HG03097 (cell line): ENCODE results near the gene BAG5.
A peak's percentile ranks its signal among the peaks of the same experiment; 100 is the strongest.
"Not testable (repeated sequence)": the region's sequence is repeated elsewhere in the genome, so short reads cannot be mapped to it uniquely, and the experiment has no call there.

Experiments
- ATAC-seq: cut with Tn5 transposase; IDR thresholded peaks from one replicate; pipeline ENCODE4 v1.9.1; 2021; ENCODE audit not compliant: unreplicated experiment, low FRiP score

BAG5 gene, protein sequence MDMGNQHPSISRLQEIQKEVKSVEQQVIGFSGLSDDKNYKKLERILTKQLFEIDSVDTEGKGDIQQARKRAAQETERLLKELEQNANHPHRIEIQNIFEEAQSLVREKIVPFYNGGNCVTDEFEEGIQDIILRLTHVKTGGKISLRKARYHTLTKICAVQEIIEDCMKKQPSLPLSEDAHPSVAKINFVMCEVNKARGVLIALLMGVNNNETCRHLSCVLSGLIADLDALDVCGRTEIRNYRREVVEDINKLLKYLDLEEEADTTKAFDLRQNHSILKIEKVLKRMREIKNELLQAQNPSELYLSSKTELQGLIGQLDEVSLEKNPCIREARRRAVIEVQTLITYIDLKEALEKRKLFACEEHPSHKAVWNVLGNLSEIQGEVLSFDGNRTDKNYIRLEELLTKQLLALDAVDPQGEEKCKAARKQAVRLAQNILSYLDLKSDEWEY

DNA sequence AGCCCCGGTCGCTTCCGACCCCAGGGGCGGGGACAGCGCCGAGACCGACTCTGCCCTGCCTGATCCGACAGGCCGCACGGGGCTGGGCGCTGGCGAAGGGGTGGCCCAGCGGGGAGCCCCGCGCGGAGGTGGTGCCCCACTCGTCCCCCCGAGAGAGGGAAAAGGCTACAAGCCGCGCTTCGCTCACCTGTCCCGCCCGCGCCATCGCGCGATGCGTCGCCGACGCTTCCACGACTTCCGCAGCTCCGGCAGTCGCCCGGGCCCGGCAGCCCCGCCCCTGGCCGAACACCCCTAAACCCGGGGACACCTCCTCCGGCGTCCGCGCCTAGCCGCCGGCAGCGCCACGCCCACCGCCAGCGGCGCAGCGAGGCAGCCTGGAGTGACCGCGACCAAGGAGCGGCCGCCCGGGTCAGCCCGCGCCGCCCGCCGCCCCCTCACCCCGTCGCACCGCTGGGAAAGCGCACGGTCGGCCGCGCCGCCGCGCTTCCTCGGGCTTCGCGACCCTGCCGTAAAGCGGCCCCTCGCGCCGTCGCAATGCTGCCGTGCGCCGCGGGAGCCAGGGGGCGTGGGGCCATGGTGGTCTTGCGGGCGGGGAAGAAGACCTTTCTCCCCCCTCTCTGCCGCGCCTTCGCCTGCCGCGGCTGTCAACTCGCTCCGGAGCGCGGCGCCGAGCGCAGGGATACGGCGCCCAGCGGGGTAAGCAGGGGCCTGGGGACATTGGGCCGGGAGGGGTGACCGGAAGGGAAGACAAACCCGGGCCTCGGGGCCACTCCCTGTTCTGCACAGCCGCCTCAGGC is at the start of gene BAG5, which contains the start of gene COA8:
Gene BAG5, minus strand, starts transcription at position 229 of the 797 bp plus-strand sequence. CDS start 1,493 bp downstream, outside the sequence.
Gene COA8, plus strand, starts transcription at position 532 of the 797 bp plus-strand sequence. Its CDS starts 42 bp downstream, at position 574.
- ATAC-seq: peak; percentile 71

DNA sequence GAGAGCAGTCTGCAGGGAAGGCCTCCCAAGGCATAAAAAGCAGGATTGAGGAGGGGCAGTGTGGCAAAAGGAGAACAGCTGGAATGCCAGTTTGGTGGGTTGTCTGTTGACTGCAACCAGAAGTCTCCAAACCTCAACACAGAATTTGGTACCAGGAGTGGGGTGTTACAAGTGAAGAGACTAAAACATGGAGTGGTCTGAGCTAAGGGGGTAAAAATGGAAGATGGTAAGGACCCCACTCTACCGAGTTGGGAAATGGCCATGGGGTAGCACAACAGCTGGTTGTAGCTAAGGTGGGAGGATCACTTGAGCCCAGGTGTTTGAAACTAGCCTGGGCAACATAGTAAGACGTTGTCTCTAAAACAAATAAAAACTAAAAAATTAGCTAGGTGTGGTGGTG is 48.8 kb upstream of the BAG5 start:
- ATAC-seq: no peak

DNA sequence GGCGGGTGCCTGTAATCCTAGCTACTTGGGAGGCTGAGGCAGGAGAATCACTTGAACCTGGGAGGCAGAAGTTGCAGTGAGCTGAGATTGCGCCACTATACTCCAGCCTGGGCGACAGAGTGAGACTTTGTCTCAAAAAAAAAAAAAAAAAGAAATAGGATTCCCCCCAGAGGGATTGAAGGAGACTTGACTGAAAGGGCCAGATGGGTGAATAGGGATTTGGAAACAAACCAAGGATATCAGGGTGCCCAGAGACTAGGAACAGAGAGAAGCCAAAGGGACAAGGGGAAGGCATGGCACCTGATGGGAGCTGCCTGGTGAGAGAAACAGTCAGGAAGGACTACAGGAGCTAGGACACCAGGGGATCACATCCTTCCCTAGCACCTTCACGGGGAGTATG is 46.6 kb upstream of the BAG5 start:
- not testable (repeated sequence) for ATAC-seq

DNA sequence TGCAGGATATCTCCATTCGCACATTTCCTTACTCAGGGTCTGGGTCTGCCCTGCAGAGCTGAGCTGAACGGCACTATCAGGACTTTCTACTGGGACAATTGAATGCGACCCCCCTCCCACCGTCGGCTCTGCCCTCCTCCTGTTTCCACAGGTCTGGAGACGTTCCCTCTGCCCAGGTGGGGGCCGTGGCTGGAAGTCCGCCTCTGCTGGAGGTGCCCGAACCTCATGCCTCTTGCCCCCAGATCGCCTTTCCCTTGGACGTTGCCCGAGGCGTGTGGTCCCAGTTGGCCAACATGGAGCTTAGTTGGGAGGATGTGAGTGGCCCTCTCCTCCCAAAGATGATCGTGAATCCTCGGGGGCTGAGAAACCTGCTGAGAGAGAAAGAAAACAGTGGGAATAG is 45.4 kb upstream of the BAG5 start:
- ATAC-seq: no peak

DNA sequence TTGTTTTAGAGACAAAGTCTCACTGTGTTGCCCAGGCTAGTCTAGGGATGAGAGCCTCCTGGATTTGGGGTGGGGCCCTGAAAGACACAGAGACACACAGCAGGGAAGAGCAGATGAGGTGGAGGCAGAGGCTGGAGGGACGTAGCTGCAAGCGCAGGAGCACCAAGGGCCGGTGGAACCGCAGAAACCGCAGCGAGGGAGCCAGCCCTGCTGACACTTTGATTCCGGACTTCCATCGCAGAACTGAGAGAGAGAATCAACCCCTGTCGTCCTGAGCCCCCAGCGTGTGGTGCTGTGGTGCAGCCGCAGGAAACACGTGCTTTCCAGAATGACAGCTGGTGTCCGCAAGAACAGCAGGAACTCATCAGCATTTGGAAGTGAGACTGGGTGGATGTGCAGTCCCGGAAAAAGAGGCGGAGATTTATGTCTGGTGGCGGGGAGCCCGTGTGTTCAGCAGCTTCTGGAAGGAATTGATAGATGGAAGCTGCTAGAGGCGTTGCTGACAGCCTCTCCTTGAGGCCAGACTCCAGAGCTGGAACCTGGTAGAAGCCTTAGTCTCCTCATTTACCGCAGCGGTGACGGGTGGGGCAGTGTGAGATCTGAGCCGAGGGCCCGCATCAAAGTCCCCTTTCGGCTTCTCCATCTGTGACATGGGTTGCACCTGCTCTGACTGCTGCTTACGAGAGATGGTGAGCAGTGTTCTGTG is 44.7 kb upstream of the BAG5 start:
- ATAC-seq: peak; percentile 53

DNA sequence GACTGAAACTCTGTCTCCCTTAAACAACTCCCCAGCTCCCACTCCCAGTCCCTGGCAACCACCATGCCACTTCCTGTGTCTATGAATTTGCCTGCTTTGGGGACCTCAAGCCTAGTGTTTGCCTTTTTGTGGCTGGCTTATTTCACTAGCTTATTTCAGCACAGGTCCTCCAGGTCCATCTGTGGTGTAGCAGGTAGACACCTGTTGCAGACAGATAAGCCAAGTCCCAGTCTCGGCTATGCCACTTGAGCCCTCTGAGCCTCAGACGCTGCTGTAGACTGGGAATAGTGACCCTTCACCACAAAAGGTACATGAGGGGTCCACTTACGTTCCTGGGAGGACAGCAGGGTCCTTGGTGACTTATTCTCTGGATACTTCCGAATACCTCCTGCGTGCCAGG is 42.2 kb upstream of the BAG5 start:
- ATAC-seq: no peak

DNA sequence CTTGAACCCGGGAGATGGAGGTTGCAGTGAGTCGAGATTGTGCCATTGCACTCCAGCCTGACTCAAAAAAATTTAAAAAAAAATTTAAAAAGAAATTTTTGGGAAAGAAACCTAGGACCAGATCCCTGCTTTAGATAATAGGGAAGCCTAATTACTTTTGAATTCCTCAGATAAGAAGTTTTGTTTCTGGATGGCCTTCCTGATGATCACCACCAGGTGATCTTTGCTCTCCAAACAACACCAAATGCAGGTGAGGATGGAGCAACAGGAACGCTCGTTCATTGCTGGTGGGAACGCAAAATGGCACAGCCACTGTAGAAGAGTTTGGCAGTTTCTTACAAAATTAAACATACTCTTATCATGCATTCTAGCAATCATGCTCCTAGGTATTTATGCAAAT is 38.0 kb upstream of the BAG5 start:
- ATAC-seq: no peak

DNA sequence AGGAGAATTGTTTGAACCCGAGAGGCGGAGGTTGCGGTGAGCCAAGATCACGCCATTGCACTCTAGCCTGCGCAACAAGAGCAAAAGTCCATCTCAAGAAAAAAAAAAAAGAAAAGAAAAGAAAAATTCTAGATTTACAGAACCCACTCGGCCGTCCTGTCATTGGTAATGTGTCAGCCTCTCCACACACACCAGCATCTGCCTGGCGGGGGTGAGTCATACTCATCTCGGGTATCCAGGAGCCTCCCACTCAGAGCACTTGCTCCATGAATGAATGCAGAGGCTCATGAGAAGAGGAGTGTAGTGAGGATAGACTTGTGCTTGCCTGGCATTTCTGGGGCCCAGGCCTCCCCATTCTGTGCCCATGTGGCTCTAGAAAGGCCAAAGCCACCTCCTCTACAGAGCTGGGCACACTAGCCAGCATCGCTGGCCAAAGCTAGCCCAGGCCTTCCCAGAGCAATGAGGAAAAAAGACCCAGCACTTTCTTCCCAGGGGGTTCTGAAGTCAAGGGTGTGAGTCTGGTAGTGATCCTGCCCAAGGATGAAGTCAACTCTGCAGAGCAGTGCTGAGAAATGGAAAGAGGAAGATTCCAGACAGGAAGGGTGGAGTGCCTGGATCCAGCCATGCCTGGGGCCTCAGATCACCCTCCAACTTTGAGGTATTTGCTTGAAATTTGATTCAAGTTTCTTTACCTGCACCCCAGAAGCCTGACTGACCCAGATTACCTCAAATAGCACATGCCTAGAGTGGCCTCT is 35.3 kb upstream of the BAG5 start:
- no peak for ATAC-seq

DNA sequence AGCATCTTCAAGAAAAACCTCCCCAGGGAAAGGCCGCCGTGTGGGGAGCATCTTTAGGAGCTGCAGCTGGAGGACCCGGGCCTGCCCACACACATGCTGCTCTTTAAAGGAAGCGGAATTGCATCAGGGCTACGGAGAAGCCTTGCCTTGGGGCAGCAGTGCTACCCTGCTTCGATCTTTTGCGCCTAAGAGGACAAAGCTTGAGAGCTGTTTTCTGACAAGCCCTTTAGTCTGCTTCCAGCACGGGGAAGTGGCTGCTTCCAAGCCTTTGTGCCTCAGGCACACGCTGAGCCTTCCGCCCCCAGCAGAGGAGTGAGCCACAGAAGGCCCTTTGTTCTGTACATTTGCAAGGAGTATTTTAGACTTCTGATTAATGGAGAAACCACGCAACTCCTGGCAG is 31.8 kb upstream of the BAG5 start:
- no peak for ATAC-seq

DNA sequence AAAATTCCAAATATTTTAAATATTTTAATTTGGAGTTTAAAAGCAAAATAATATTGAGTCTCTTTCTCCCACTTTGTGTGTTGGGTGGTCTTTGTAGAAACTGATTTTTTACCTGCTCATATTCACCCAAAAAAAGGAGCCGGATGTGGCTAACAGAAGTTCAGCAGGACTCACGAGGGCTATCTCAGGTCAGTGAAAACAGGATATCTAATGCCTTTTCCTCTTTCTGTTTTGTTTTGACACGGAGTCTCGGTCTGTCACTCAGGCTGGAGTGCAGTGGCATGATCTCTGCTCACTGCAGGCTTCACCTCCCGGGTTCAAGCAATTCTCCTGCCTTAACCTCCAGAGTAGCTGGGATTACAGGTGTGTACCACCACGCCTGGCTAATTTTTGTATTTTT is 31.1 kb upstream of the BAG5 start:
- ATAC-seq: peak; percentile 70

DNA sequence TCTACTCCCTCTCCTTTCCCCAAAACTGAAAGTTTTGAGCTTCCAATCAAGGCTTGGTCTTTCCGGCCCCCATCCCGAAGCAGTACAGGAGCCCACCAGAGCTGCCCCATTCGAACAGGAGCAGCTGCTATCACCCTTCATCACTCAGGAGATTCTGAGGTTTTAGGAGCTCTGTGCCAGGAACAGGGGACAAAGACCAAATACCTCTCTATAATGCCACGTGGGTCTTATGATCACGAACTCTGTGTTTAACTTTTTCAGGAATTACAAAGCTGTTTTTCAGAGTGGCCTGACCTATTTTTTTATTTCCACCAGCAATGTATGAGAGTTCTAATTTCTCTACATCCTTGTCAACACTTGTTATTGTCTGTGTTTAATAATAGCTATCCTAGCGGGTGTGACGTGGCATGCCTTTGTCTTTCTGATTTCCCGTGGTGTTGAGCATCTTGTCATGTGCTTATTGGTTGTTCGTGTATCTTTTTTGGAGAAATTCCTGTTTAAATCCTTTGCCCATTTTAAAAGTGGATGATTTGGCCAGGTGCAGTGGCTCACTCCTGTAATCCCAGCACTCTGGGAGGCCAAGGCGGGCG is 22.0 kb upstream of the BAG5 start:
- no peak for ATAC-seq

DNA sequence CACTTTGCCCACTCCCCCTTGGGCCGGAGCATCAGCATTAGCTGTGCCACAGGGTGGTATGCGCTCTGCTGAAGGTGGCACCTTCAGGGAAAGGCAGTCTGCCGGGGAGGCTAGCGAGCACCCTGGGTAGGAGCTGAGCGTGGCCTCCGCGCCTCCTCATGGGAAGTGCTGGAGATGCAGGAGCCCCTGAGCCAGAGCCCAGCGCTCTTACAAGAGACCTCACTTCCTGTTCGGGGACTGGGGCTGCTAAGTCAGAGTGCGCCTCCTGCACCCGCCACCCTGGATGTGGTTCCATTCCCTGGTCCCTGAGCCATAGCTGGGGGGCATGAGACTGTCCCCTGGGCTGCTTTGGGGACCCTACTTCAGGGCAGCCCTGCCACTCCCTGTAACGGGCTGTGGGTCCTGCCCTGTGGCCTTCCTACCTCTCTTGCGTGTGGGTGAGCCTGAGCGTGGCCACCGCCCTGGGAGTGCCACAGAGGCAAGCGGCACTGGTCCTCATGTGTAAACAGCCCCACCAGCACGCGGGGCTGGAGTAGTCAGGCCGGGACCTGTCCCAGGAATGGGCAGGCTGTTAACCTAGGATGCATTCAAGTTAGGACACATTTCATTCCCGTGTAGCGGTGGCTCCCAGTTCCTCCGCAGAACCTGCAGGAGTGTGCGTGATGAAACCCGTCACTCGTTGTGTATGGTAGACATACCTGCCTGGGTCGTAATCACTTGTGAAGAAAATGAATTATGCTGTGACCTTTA is 19.7 kb upstream of the BAG5 start:
- ATAC-seq: no peak

DNA sequence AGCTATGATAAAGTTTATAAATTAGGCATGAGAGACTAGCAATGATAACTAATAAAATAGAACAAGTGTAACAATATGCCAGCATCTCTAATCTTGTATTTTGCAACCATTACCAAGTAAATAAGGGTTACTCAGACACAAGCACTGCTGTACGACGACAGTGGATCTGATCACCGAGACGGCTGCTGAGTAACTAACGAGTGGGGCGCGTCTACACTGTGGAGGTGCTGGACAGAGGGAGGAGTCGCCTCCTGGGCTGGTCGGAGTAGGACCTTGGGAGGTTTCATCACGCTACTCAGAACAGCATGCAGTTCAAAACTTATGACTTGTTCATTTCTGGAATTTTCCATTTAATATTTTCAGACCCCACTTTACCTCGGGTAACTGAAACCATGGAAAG is 18.7 kb upstream of the BAG5 start:
- ATAC-seq: no peak

DNA sequence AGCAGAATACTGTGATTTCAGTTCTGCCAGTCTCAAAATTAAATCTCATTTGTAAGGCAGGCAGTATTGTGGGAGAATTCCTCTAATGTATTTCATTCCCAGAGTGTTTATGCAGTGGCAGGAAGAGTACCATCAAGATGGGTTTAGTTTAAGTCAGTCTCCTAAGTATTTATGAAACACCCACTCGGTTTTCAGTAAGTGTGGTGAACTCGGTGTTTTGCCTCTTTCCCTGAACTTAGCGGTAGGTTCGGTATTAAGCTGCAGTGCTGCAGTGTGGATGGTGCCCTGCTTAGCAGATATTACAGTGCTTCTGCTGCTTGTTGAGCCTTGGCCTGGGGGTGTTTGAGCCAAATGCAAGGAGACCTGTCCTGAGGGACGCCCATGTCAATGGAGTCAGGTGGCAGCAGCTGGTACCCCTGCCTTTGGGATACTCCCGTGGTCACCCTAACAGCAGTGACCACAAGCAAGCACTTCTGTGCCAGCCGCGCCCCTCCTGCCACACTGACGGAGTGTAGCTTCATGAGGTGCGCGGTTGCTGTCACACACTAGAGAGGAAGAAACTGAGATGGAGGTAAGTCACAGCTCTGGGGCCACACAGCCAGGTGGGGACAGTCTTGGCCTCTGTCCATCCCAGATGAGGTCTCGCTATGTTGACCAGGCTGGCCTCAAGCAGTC is 16.1 kb upstream of the BAG5 start:
- no peak for ATAC-seq

DNA sequence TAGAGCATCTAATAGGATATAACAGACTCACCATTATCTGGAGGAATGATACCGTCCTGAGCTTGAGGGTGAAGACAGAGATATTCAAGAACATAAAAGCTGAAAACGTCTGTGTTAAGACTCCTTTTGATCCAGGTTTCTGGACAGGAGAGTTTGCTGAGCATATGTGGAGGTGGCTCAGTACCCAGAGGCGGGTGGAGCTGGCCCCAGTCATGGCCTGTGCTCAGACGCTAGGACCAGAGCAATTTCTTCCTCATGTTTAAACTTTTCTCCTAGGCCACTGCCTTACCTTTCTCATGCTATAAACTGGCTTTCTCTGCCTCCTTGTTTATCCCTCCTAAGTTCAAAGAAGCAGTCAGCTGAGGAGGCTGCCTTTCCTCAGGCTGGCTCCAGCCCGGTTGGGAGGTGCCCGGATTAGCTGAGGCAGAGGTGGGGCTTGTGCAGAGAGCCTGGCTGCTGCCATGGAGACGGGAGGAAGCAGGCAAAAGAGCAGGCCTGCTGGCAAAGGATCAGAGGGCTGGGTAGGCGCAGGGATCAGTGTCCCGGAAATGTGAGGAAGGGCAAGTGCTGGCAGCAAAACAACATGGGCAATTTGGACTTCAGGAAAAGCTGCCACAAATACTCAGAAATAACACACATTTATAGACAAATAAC is 14.0 kb upstream of the BAG5 start:
- ATAC-seq: no peak

DNA sequence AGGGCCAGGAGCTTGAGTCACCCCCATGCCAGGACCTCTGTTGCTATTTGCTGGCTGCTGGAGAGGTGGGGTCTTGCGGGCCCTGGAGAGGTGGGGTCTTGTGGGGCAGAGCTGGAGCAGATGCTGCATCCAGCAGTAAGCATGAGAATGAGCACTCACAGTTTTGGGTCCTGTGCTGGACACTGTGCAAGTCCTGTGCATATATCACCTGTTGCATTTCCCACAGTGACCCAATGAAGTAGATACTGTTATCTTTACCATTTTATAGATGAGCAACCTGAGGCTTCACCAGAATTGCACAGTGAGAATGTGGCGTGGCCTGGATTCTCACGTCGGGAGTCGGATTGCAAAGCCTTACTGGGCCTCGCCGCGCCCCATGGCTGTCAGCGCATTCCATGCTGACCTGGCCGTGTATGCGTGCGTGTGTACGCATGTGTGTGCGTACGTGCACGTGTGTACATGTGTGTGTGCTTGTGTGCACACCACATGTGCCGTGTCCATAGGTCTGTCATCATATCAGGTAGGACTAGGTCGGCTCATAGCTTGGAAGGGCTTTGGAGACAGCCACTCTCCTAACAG is 12.3 kb upstream of the BAG5 start:
- no peak for ATAC-seq

DNA sequence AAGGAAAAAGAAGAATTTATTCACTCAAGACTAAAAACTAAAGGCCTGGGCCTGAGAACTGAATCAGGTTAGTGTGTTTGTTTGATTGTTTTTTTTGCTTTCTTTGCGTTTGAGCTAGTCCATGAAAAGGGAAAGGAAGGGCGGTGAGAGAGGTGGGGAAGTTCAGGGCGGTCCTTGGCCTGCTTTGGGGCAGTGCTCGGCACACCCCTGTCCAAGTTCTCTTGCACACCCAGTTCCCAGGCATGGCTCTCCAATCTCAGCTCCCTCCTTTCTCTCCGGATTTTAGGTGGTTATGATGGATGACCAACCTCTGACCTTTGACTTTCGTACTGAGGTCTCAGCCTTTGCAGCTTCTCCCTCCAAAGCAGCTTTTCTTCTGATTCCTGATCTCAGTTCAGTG is 11.6 kb upstream of the BAG5 start:
- no peak for ATAC-seq

DNA sequence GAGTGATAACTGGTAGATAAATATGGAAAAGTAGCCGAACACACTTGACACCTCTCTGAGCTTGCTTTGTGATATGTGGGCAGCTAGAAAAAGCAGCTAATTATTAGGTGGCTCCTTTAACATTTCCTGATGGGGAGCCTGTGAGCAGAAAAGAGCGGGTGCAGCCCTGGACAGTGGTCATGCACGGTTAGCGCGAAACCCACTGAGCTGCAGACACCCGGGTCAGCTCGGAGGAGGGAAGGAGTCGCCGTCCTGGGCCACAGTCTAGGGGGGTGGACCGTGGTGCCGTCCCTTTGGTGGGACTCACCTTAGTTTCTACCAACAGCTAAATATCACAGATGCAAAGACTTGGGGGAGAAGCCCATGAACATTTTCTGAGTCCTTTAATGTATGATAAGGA is 7.0 kb upstream of the BAG5 start:
- ATAC-seq: no peak
